GM19351 (cell line): ENCODE data around the gene CRB3.
"Not testable (repeated sequence)": the region's sequence is repeated elsewhere in the genome, so short reads cannot be mapped to it uniquely, and the experiment has no call there.

Experiments
- ATAC-seq: cut with Tn5 transposase; IDR thresholded peaks from one replicate; pipeline ENCODE4 v1.9.1; 2021; ENCODE audit warnings: mild to moderate bottlenecking, moderate library complexity; ENCODE audit not compliant: unreplicated experiment

Gene CRB3, protein sequence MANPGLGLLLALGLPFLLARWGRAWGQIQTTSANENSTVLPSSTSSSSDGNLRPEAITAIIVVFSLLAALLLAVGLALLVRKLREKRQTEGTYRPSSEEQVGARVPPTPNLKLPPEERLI

DNA sequence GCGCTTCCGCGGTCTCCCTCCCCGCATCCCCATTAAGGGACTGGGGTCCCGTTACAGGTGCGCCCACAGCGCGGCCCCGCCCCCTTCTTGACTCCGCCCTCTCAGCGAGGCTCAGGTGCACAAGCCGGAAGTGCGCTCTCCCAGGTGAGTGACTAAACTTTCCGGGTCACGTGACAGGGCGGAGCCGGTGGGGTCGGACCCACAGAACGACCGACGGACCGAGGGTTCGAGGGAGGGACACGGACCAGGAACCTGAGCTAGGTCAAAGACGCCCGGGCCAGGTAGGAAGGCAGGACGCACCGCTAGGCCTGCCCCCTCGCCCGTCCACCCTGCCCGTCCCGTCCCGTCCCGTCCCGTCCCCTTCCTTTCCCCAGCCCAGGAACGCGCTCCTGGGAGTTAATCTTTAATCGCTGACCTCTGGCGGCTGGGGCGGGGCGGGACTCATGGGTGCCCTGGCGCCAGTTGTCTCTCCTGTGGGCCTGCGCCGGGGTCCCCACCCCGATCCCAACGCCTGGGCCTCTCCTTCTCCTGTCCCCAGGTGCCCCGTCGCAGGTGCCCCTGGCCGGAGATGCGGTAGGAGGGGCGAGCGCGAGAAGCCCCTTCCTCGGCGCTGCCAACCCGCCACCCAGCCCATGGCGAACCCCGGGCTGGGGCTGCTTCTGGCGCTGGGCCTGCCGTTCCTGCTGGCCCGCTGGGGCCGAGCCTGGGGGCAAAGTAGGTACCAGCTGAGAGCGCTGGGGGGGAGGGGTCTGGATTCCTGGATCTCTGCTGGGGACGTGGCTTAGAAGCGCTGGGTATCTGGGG is at the start of gene CRB3:
CRB3 (plus strand) TSS at position 202 of the 804 bp plus-strand sequence; CDS start at position 633, 431 bp downstream.
- ATAC-seq = no peak

DNA sequence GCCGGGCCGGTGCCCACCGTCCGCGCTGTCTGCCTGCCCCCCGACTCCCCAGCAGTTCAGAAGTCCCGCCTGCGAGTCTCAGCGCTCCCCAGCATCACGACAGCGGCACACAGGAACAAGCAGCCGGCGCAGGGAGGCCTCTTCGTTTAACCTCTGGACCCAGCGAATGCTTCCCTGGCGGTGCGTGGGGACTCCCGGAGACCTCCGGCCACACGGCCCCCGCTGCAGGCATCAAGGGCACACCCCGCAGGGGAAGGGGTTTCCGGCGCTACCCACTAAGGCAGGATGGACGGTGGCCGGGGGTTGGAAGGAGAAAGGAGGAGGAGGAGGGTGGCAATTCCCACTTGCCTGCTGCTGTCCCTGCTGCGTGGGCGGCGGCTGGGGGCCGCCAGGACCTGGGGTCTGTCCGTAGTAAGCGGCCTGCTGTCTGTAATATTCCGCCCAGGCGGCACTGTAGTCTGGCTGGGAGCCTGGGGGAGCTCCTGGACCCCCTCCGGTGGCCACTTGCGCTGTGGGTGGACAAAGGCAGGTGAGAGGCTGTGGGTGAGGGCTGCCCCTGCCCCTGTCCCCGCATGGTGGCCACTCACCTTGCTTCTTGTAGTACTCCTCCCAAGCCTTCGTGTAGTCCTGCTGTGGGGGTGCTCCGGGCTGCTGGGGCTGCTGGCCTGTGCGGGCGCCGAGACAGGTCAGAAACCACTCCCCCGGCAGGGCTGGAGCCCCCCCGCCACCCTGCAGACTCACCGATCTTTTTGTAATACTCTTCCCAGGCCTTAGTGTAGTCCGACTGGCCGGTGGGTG is 49.1 kb upstream of the CRB3 start:
- no peak for ATAC-seq

DNA sequence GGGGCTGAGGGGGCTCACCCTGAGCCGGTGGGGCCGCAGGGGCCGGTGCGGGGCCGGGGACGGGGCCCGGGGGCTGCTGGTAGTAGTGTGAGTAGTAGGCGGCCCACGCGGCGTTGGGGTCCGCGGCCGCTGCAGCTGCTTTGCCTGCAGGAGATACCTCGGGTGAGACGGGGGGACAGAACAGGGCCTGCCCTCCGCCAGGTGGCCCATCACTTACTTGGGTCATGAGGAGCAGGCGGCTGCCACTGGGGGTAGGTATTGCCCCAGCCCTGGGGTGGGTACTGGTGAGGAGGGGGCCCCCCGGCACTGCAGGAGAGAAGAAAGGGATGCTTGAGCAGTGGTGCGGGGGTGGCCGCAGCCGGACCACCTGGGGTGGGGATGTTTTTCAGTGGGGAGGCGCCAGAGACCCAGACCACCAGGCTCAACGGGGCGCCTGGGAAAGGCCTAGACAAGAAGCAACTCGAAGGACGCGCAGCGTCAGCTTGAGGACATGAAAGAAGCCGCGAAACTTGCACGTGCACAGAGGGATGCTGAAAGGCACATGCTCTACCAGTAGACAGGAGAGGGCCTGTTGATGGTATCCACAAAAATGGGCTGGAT is 48.4 kb upstream of the CRB3 start:
- ATAC-seq = no peak

DNA sequence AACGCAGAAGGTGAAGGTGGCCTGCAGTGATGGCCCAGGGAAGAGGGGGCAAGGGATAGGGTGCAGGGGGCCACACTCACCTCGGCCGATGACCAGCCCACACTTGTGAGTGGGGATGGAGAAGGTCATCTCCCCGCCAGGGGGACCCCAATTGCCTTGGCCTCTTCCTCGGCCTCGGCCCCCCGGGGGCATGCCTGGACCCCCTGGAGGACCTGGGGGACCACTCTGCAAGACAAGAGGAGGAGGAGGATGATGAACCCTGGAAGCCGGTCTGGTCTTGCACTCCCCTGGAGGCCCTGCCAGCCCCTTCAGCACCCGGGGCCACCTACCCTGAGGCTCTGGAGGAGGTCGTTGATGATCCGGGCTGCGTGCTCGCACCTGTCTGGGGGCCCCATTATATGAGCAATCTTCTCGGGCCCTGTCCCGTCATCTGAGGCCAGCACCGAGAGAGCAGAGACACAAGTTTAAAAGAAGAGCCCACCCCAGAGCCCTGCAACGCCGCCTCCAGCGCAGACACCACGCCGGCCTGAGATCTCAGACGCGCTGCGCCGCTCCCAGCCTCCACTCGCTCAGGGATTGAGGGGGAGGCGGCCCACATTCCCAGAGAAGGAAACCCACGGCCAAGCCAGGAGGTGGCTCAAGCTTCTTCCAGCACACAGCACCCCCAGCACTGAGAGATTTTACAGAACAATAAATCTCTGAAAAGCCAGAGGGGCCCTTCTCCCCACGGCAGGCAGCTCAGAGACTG is 47.2 kb upstream of the CRB3 start:
- ATAC-seq = no peak

DNA sequence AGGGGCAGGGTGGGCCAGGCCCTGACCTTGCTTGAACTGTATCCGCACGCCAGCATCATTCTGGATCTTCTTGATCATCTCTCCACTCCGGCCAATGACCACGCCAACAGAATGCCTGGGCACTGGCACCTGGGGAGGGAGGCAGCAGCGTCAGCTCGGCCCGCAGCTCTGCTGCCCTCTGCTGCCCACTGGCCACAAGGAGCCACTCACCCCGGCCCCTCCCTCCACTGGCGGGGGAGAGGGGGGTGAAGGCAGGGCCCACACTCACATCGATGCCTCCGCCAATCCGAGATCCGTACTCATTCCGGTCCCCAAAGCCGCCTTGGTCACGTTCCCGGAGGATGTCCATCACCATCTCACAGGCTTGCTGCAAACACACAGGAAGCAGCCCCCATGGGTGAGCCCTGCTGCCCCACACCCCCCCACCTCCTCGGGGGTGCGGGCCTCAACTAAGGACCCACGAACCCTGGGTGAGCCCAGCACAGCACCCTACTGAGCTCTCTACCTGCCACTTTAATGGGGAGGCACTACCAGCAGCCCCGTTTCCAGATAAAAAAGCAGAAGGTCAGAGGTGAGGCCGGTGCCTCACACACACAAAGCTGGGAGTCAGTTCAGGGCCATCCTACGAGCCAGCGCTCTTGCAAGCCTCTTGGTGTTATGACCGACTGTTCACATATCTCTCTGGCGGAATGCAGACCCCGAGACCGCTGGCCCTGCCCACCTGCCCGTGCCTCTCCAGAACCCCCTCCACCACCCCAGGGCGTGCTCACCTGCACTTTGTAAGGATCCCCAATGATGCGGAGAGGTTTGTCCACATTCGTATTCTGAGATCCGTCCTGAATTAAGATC is 46.1 kb upstream of the CRB3 start:
- no peak for ATAC-seq

DNA sequence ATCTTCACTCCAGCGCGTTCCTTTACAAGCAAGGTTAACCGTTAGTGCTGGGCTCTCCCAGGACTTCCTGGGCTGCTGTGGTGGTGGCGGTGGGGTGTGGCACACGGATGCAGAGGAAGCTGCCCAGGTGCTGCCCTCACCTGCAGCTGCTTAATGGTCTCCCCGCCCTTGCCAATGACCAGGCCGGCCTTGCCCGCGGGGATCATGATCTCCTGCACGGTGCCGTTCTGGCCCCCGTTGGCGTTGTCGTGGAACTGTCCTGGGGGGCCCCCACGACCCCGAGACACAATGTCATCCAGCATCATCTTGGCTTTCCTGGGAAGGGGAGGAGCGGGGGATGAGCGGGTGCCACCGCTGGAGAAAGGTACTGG is 45.5 kb upstream of the CRB3 start:
- ATAC-seq = no peak

DNA sequence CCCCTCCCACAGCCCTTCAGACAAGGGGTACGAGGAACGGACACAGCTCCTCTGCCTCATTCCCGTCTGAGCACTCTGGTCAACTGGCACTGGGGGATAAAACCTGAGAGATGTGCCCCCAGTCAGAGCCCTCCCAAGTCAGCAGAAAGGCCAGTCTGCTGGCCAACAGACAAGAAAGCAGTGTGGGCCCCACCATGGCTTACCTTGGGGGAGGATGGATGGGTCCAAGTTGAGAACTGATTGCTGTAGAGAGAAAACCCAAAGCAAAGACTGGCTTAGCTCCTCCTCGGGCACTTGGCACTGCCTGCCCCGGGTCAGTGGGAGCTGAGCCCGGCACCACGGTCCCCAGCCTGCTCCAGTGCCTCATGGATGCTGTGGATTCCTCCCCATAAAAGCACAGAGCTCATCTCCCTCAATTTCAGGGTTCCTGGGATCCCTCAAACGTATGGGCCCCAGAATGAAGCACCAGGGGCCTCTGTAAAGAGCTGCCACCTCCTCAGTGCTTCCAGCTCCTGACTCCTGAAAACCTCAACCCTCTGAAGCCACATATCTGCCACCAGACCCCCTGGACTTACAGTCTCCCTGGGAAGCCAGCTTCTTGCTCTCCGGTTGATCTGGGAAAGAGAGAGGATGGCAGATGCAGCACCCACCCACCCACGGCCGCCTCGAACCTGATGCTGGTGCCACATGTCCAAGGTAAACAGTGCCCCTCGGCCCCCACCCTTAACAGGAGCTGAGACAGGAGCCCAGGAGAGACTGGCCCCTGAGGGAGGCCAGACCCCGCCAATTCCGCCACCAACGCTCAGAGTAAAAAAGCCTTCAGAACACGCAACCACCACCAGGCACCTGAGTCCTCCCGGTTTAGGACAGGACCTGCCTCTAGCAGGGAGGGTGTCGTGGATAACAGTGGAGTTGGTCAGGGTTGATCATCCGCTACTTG is 42.7 kb upstream of the CRB3 start:
- no peak for ATAC-seq

DNA sequence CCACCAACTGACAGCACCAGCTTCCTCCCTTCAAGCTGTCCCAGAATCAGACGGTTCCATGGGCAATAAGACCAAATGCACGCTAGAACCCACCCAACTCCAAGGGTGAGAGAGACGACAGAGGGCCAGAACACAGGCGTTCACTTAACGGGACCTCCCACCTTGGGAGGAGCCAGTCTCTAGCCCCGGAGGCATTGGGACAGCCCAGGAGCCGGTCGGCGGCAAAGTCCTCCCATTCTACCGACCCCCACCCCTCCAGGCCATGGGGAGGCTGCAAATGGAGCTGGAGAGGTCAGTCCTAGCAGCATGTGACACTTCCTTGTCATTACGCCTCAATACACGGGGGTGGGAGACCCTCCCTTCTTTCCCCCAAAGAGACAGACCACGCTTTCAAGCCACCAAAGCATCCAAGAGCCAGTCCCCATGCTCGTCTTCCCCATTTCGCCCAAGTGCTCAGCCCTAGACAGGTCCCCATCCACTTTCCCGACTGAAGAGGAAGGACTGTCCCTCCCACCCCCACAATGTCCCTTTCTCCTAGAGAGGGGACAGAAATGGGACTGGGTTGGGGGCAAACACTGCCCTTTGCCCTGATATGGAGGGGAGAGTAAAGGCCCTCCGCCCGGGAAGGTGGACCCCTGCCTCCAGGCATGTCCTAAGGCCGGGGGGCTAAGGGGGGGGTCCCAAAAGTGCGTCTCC is 40.4 kb upstream of the CRB3 start:
- ATAC-seq = no peak

DNA sequence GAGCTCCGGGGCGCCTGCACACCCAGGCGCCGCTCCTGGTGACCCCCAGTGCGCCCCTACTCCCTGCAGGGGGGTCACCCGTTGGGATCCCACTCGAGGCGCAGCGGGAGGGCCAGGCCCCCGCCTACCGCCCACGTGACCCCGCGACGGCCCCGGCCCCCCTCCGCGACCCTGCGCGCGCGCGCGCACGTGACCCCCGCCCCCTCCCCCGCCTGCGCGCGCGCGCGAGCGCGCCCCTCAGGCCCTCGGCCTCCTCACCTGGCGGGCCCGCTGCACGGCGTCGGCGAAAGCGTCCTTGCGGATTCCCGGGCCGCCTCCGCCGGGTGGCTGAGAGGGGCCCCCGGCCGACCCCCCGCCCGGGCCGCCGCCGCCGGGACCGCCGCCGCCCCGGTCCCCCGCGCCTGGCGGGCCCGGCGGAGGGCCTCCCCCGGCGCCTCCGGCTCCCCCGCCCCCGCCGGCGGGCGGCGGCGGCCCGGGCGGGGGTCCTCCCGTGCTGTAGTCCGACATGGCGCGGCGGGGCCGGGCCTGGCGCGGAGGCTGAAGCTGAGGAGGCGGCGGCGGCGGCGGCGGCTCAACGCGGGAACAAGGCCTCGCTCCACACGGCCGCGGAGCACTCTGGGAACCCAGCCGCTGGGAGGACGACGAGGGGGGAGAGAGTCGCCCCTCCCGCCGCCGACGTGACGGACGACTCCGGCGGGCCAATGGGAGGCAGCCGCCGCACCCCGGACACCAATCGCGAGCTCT is 39.7 kb upstream of the CRB3 start, which contains the start of gene KHSRP:
KHSRP (minus strand) TSS at position 617 of the 744 bp plus-strand sequence; CDS start at position 507, 110 bp downstream.
- ATAC-seq = no peak

DNA sequence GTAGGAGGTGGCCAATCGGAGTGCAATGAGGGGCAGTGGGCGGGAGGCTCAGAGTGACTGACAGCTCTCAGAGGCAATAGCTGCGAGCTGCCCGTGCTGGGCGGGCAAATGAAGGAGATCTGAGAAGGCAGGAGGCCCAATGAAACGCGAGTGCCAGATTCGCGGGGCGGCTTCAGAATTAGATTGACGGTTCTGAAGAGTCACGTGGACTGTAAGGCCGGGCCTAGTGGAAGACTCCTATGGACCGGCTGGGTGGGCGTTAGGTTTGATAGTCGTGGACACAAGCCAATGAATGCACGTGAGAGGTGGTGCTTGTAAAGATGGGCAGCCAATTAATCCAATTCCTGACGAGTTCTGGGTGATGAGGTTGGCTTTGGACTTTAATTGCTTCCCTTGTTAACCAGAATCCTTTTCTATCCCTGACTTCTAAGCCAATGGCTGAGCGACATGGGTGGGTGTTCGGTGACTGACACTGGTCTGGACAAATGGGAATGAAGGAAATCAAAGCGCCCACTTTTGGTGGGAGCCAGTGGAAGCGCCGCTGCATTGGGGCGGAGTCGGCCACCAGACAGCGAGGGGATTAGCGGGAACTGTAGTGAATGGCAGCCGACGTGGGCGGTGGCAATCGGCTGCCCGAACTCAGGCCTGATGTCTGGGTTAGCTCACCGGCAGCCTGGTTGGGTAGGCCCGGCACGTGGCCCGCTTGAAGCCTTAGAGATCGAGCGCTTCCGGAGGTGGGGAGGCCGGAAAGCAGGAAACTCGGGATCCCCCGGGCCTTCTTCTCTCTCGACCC is 38.9 kb upstream of the CRB3 start:
- ATAC-seq = peak; percentile 85

DNA sequence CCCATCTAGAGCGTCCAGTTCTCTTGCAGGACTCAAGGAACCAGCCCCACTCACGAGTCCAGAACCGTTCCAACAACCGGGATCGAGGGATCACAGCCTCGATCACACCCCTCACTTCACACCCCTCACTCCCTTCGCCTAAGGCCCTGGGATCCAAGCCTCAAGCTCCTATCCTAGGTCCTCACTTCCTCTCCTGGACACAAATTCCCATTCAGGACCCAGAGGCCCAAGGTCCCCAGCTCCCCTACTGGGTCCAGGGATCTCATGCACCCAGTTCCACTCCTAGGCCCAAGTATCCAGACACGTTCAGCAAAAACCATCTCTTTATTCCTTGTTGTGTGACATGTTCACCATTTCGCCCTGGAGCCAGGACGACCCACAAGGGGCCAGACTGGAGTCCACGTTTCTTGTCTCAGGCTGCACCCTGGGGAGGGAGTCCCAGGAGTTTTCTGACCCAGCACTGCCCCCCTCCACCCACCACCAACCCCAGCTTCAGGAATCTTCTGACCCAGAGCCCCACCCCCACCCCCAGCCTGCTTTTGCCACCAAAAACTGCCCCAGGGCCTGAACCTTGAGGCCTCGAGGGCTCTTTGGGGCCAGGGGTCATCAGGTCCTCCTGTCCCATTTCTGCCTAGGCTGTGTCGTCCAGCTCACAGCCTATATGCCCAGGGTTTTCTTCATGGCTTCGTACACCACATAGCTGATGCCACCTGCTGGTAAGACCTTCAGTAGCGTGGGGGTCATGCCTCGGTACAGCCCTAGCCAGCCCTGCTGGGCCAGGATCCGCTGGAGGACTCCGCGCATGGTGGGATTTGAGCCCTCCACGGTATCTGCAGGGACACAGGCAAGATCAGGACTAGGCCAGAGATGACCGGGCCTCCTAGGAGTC is 38.1 kb upstream of the CRB3 start:
- no peak for ATAC-seq

DNA sequence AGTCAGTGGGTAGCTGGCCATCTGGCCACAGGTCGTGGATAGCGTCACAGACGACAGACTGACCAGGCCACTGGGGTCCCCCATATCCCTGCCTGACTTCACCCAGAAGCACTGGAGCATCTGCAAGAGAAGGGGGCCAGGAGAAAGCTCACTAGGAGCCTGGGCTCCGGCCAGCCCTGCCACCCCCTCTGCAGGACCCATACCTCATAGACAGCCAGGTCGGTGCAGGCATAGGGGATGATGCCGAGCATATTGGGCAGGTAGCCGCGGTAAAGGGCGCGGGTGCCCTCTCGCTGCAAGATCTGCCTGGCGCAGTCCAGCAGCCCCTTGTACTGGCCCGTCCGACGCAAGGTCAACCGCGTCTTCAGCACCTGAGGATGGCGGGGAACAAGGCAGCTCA is 36.9 kb upstream of the CRB3 start:
- ATAC-seq = no peak

DNA sequence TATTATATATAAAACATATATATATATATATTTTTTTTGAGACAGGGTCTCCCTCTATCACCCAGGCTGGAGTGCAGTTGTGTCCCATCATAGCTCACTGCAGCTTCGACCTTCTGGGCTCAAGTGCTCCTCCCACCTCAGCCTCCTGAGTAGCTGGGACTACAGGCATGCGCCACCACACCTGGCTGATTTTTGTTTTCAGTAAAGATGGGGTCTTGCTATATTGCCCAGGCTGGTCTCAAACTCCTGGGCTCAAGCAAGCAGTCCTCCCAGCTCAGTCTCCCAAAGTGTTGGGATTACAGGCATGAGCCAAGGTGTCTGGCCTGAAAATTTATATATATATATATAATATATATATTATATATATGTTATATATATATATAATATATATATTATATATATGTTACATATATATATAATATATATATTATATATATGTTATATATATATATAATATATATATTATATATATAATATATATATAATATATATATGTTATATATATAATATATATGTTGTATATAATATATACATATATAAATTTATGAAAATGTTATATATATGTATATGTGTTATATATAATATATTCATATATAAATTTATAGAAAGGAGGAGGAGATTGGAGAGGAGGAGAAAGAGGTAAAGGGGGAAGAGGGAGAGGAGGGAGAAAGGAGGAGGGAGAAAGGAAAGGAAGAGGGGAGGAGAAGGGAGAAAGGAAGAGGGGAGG is 35.2 kb upstream of the CRB3 start:
- ATAC-seq = not testable (repeated sequence)

DNA sequence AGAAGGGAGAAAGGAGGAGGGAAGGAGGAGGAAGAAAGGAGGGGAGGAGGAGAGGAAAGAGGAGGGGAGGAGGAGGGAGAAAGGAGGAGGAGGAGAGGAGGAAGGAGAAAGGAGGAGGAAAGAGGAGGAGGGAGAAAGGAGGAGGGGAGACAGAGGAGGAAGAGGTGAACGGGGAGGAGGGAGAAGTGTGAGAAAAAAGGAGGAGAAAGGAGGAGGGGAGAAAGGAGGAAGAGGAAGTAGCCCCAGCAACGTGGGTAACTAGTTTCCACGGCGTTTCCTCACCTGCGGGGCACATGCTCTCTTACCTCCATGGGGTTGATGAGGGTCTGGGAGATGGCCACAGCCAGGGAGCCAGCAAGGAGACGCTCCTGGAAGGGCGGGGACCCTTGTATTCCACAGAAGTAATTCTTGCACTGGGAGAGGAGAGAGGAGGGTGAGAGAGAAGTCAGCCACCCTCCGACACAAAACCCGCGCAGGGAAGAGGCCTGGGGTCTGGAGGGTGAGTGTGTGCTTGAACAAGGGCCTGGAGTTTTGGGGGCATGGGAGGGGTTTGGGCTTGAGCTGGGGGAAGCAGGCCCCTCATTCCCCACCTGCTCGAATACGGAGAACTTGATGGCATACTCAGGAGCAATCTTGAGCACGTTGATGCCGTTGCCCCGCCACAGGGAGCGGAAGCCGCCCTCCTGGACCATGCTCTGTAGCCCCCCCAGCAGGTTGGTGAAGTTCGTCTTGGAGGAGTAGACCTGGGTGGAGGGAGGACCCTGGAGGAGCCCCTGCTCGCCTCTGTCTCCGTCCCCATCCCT is 34.5 kb upstream of the CRB3 start:
- ATAC-seq = no peak
